SK-N-SH (cell line): ENCODE measurements around the gene TRAK1. TPM values are rescaled to one million over a fixed set of nuclear protein-coding genes. Genes with fewer than 3 reads are reported as not detected.

Experiments used
- CTCF ChIA-PET: fragments of 300-600, 350-600 bp; formaldehyde crosslinking; extraction: SDS; loops from one replicate; lab custom pipeline; 2021; lab: Yijun Ruan, JAX
- POLR2A ChIA-PET: fragments of 350-600 bp; sonication (Branson Sonifier 250); formaldehyde crosslinking; extraction: SDS; loops from one replicate; lab custom pipeline; 2020; ENCODE audit warnings: antibody characterized with exemption, inconsistent platforms; lab: Yijun Ruan, JAX
- DNase-seq: peaks from one replicate; pipeline ENCODE4 v3.0.0; 2012
- H2AFZ ChIP-seq: fragments of 200-600 bp; sonication (generic); 2 replicates; pipeline ENCODE4 v1.8.1; 2016; ENCODE audit warnings: antibody characterized with exemption, mild to moderate bottlenecking, low read depth
- H3F3A ChIP-seq: fragments of 200-600 bp; sonication (generic); replicated peaks from 2 replicates; pipeline ENCODE3; 2016; ENCODE audit warnings: antibody characterized with exemption, mild to moderate bottlenecking; ENCODE audit not compliant: insufficient read depth
- H3K27ac ChIP-seq, 2 experiments: fragments of 200-500 bp in 1 of 2; fragments of 200-600 bp in 1 of 2; sonication (Bioruptor generic) in 1 of 2; sonication (generic), shearing (Covaris generic) in 1 of 2; 2 replicates each; pipeline versions ENCODE4 v1.5.1 to v1.6.1; 2014 to 2016; ENCODE audit warnings: low read depth in 2 of 2, inconsistent platforms in 1 of 2, low read length in 1 of 2, mild to moderate bottlenecking in 1 of 2, mixed read lengths in 1 of 2
- H3K27me3 ChIP-seq: fragments of 200-600 bp; sonication (generic), shearing (Covaris generic); 2 replicates; pipeline ENCODE4 v1.6.1; 2016; ENCODE audit warnings: mixed run types; ENCODE audit not compliant: insufficient read depth
- H3K36me3 ChIP-seq, 2 experiments: fragments of 200-500 bp in 1 of 2; fragments of 200-600 bp in 1 of 2; sonication (Bioruptor generic) in 1 of 2; sonication (generic) in 1 of 2; replicated peaks in 1 of 2; 2 replicates each; pipeline versions ENCODE3 to v1.5.1; 2014 to 2016; ENCODE audit warnings: low read length in 1 of 2, mild to moderate bottlenecking in 1 of 2; ENCODE audit not compliant: insufficient read depth in 2 of 2, control insufficient read depth in 1 of 2
- H3K4me1 ChIP-seq, 2 experiments: fragments of 200-500 bp in 1 of 2; fragments of 200-600 bp in 1 of 2; sonication (Bioruptor generic) in 1 of 2; sonication (generic), shearing (Covaris generic) in 1 of 2; 2 replicates each; pipeline versions ENCODE4 v1.5.1 to v1.6.1; 2014 to 2016; ENCODE audit warnings: low read depth in 1 of 2, low read length in 1 of 2, mixed run types in 1 of 2; ENCODE audit not compliant: insufficient read depth in 2 of 2, control insufficient read depth in 1 of 2
- H3K4me2 ChIP-seq: fragments of 200-600 bp; sonication (generic), shearing (Covaris generic); 2 replicates; pipeline ENCODE4 v1.6.1; 2017; ENCODE audit warnings: mixed run types
- H3K4me3 ChIP-seq, 2 experiments: fragments of 200-500 bp in 1 of 2; fragments of 200-600 bp in 1 of 2; sonication (Bioruptor generic) in 1 of 2; sonication (generic), shearing (Covaris generic) in 1 of 2; 2 replicates each; pipeline versions ENCODE4 v1.5.1 to v1.8.1; 2014 to 2016; ENCODE audit warnings: low read depth in 2 of 2, inconsistent platforms in 1 of 2, low read length in 1 of 2, mild to moderate bottlenecking in 1 of 2, mixed read lengths in 1 of 2, moderate library complexity in 1 of 2
- H3K79me2 ChIP-seq: fragments of 200-600 bp; sonication (generic); 2 replicates; pipeline ENCODE4 v1.8.1; 2017; ENCODE audit warnings: mild to moderate bottlenecking; ENCODE audit not compliant: insufficient read depth
- H3K9ac ChIP-seq: fragments of 200-600 bp; sonication (generic); 2 replicates; pipeline ENCODE4 v1.6.1; 2017; ENCODE audit warnings: mixed run types
- H3K9me2 ChIP-seq: fragments of 200-600 bp; sonication (generic); 2 replicates; pipeline ENCODE4 v1.6.1; 2017; ENCODE audit warnings: mixed run types
- H3K9me3 ChIP-seq: fragments of 200-600 bp; sonication (generic); 2 replicates; pipeline ENCODE4 v1.6.1; 2017; ENCODE audit warnings: mixed run types, mild to moderate bottlenecking, moderate library complexity
- H4K20me1 ChIP-seq: fragments of 200-600 bp; sonication (generic); 2 replicates; pipeline ENCODE4 v1.6.1; 2017; ENCODE audit warnings: mild to moderate bottlenecking, mixed run types; ENCODE audit not compliant: insufficient read depth
- CTCF ChIP-seq: fragments of 200-600 bp; sonication (generic); IDR thresholded peaks from 2 replicates; pipeline ENCODE4 v1.6.1; 2017; ENCODE audit warnings: antibody characterized with exemption, mild to moderate bottlenecking, moderate library complexity
- ELF1 ChIP-seq: IDR thresholded peaks from 2 replicates; pipeline ENCODE4 v1.4.0; 2012
- EZH2phosphoT487 ChIP-seq: fragments of 200-600 bp; sonication (generic); IDR thresholded peaks from 2 replicates; pipeline ENCODE4 v1.6.1; 2017; ENCODE audit warnings: low read depth, mixed run types, mild to moderate bottlenecking, antibody characterized with exemption, moderate library complexity, borderline replicate concordance
- GATA2 ChIP-seq: sonication (generic); formaldehyde crosslinking; IDR thresholded peaks from 2 replicates; pipeline ENCODE4 v1.5.0; 2020; ENCODE audit warnings: mild to moderate bottlenecking, missing genetic modification reagents
- MEF2A ChIP-seq: IDR thresholded peaks from 2 replicates; pipeline ENCODE4 v1.4.0; 2012; ENCODE audit warnings: low read depth, borderline replicate concordance
- NFIC ChIP-seq: IDR thresholded peaks from 2 replicates; pipeline ENCODE4 v1.4.0; 2012; ENCODE audit warnings: borderline replicate concordance
- NRF1 ChIP-seq: IDR thresholded peaks from 2 replicates; pipeline ENCODE4 v1.6.1; 2012; ENCODE audit warnings: low read depth, mild to moderate bottlenecking, low read length
- RCOR1 ChIP-seq: fragments of 150-350 bp; IDR thresholded peaks from 2 replicates; pipeline ENCODE4 v1.6.1; 2017; ENCODE audit warnings: antibody characterized with exemption, low read length
- RFX5 ChIP-seq: IDR thresholded peaks from 2 replicates; pipeline ENCODE4 v1.6.1; 2012; ENCODE audit warnings: mild to moderate bottlenecking, improper control_type of control experiment, low read length
- SIN3A ChIP-seq: IDR thresholded peaks from 2 replicates; pipeline ENCODE4 v1.6.1; 2012; ENCODE audit warnings: low read depth, mild to moderate bottlenecking, low read length, moderate library complexity, borderline replicate concordance
- SMC3 ChIP-seq: IDR thresholded peaks from 2 replicates; pipeline ENCODE4 v1.6.1; 2012; ENCODE audit warnings: low read depth, low read length, improper control_type of control experiment
- TCF12 ChIP-seq: IDR thresholded peaks from 2 replicates; pipeline ENCODE4 v1.4.0; 2012
- TEAD4 ChIP-seq: IDR thresholded peaks from 2 replicates; pipeline ENCODE4 v1.4.0; 2012; ENCODE audit warnings: mild to moderate bottlenecking, borderline replicate concordance; ENCODE audit not compliant: insufficient read depth
- USF2 ChIP-seq: fragments of 150-350 bp; IDR thresholded peaks from 2 replicates; pipeline ENCODE4 v1.6.1; 2017; ENCODE audit warnings: antibody characterized with exemption, low read length, low read depth, borderline replicate concordance
- WGBS: methylation state at CpG from one replicate; pipeline ENCODE4 v1.1.6; 2017; ENCODE audit warnings: low lambda C conversion rate; 5-methylcytosine and 5-hydroxymethylcytosine counted together
- polyA plus RNA-seq, 3 experiments: library from polyadenylated mRNA; depleted of rRNA; stranded (reverse); fragments of >200 nt; gene quantifications; 2 replicates each; pipeline ENCODE4 v1.2.3, GENCODE V29; 2012
- TF ChIP-seq, protein P1 (sequence below): IDR thresholded peaks from 2 replicates; pipeline ENCODE4 v1.4.0; 2012; ENCODE audit warnings: low read depth
- TF ChIP-seq, protein P2 (sequence below): IDR thresholded peaks from 2 replicates; pipeline ENCODE4 v1.4.0; 2012; ENCODE audit warnings: low read depth, borderline replicate concordance

The TRAK1 gene
- polyA plus RNA-seq, 1 of the 3 experiments (the other 2 are of a cell fraction) = 12.5 TPM

- TF ChIP-seq SIN3A (no peak), RCOR1 (no peak), MEF2A (no peak), NRF1 (no peak), USF2 (no peak)
Observed at GRCh38 chr3:42263354-42264346, 172.5 kb downstream of the TRAK1 start (continued).

- TF ChIP-seq, protein P1, sequence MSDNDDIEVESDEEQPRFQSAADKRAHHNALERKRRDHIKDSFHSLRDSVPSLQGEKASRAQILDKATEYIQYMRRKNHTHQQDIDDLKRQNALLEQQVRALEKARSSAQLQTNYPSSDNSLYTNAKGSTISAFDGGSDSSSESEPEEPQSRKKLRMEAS = peak; percentile 34; the same call in 1 of the 2 replicates
- no peak for TF ChIP-seq SMC3
- DNase-seq = peak; percentile 67
- Histone ChIP-seq H3K9ac (no peak overlapping the region), H4K20me1 (no peaks in the 10 kb centered on the region), H3F3A (peaks cover 3% of the 10 kb centered on the region), H3K4me2 (peak overlapping the region; percentile 71), H3K9me3 (no peaks in the 10 kb centered on the region), H3K4me3 (no peak overlapping the region; a peak in 1 of 4 replicates), H3K4me1 (peaks cover 0 to 8% of the 10 kb centered on the region in 2 experiments; a peak in 1 of 4 replicates), H3K9me2 (no peaks in the 10 kb centered on the region), H3K36me3 (no peaks in the 10 kb centered on the region), H3K79me2 (no peaks in the 10 kb centered on the region), H3K27ac (no peak overlapping the region), H3K27me3 (peaks cover 59% of the 10 kb centered on the region), H2AFZ (peak overlapping the region; percentile 63; the same call in 1 of the 2 replicates)
- ChIA-PET POLR2A (no interaction called here), CTCF (interaction anchor here (0.7 to 10.3 kb wide), 6 partner anchors 16 to 179 kb away, joined by 3 to 103 read pairs (median 4); no protein-coding TSS in a partner anchor)
- 7% methylated on average over 26 of the region's 37 CpGs for WGBS
Observed at GRCh38 chr3:42264399-42265058, 173.4 kb downstream of the TRAK1 start.

DNA sequence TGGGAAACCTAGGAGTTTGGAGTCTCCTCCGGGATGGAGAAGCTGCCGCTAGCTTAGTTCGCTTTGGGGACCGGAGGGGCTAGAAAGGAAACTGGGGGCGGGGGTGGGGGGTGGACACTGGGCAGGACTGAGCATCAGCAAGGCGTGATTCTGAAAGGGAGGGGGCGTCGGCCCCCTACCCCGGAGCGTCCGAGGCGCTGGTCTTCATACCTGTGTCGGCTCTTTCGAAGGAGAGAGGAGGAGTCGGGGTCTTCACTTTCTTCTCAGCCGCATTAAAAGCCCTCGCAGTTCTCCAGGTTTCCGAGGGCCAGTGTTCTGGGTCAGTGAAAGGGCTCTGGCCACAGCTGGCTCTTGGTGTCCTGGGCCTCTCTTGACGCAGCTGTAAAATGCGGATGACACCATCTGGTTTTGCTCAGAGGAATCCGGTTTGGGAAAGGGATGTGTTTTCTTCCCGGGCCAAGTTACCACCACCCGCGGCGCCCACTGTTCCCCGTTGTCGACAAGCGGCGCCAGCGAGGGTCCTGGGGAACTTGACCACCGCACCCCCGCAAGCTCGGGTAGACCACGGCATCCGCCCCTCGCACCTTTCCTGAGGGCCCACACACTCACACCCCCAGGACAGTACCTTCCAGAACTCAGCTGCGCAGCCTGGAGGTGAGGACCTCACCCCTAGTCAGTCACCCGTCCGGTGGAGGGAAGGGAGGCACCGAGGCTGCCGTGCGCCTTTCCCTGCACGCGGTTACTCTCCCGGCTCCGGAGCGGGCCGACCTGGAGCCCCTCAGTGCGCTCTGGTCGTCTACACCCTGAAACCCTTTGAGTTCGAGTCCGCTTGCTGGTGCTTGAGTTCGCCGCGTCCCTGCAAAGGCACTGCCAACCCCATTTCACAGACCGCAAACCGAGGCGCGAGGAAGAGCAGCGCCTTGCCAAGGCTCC lies 174.2 kb downstream of the TRAK1 start:
- H3K4me2 ChIP-seq = peak overlapping the region; percentile 71; the same call in 1 of the 2 replicates
- no peak overlapping the region for H3K27ac ChIP-seq
- WGBS = 32% methylated on average over 27 of the region's 60 CpGs
- H3K9me2 ChIP-seq = no peaks in the 10 kb centered on the region
- peaks cover 59% of the 10 kb centered on the region for H3K27me3 ChIP-seq
- POLR2A ChIA-PET = no interaction called here
- no peaks in the 10 kb centered on the region for H3K79me2 ChIP-seq
- H3K4me3 ChIP-seq = no peak overlapping the region; a peak in 1 of 4 replicates
- H3K36me3 ChIP-seq = no peaks in the 10 kb centered on the region
- H3F3A ChIP-seq = peaks cover 3% of the 10 kb centered on the region
- CTCF ChIA-PET = interaction anchor here (1.2 to 10.3 kb wide), 5 partner anchors 15 to 178 kb away, joined by 3 to 103 read pairs (median 4); no protein-coding TSS in a partner anchor
- no peak overlapping the region for H3K9ac ChIP-seq
- no peaks in the 10 kb centered on the region for H4K20me1 ChIP-seq
- H3K9me3 ChIP-seq = no peaks in the 10 kb centered on the region
- H2AFZ ChIP-seq = no peak overlapping the region
- DNase-seq = peak; percentile 63
- peaks cover 0 to 8% of the 10 kb centered on the region in 2 experiments; a peak in 1 of 4 replicates for H3K4me1 ChIP-seq
- TF ChIP-seq RFX5 (no peak), CTCF (no peak), NFIC (no peak), EZH2phosphoT487 (no peak), GATA2 (CRISPR knock-in tag) (no peak), TEAD4 (no peak), TCF12 (no peak), MEF2A (no peak), ELF1 (no peak)
- TF ChIP-seq, protein P1 = no peak
- TF ChIP-seq, protein P2, sequence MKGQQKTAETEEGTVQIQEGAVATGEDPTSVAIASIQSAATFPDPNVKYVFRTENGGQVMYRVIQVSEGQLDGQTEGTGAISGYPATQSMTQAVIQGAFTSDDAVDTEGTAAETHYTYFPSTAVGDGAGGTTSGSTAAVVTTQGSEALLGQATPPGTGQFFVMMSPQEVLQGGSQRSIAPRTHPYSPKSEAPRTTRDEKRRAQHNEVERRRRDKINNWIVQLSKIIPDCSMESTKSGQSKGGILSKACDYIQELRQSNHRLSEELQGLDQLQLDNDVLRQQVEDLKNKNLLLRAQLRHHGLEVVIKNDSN = no peak
